HEK293 (cell line): Measurements from ENCODE around the gene HOXA3.

ENCODE experiments used
- CTCF ChIA-PET: fragments of 350-600 bp; formaldehyde crosslinking; extraction: SDS; loops from one replicate; lab custom pipeline; 2021; ENCODE audit warnings: antibody characterized with exemption; lab: Yijun Ruan, JAX
- POLR2A ChIA-PET: fragments of 300-600 bp; formaldehyde crosslinking; extraction: SDS; loops from one replicate; lab custom pipeline; 2020; ENCODE audit warnings: antibody characterized with exemption, inconsistent platforms; lab: Yijun Ruan, JAX
- H3K27ac ChIP-seq: fragments of 200-500 bp; sonication (Bioruptor generic); 2 replicates; pipeline ENCODE4 v1.5.1; 2014; ENCODE audit warnings: low read depth, low read length, control low read depth, inconsistent platforms; ENCODE audit errors: extremely low read depth
- H3K36me3 ChIP-seq, 2 experiments: fragments of 200-500 bp in 1 of 2; sonication (Bioruptor generic) in 1 of 2; 1 replicate in 1 of 2; 2 replicates in 1 of 2; pipeline ENCODE4 v1.5.1; 2014 to 2017; ENCODE audit warnings: inconsistent platforms in 2 of 2, low read length in 2 of 2; ENCODE audit not compliant: control insufficient read depth in 2 of 2, insufficient read depth in 1 of 2
- H3K4me1 ChIP-seq: fragments of 200-500 bp; sonication (Bioruptor generic); 2 replicates; pipeline ENCODE4 v1.5.1; 2014; ENCODE audit warnings: mild to moderate bottlenecking, low read length, inconsistent platforms; ENCODE audit not compliant: control insufficient read depth, insufficient read depth
- H3K4me3 ChIP-seq: 2 replicates; pipeline ENCODE4 v1.5.1; 2011; ENCODE audit warnings: low read depth, mild to moderate bottlenecking, control low read depth, low read length, moderate library complexity
- H3K9me3 ChIP-seq: fragments of 200-500 bp; sonication (Bioruptor generic); 2 replicates; pipeline ENCODE4 v1.5.1; 2014; ENCODE audit warnings: low read depth, low read length, inconsistent platforms; ENCODE audit not compliant: control insufficient read depth, insufficient read depth
- HOXD13 ChIP-seq: sonication (generic); formaldehyde crosslinking; IDR thresholded peaks from 2 replicates; pipeline ENCODE4 v1.8.0; 2022; ENCODE audit warnings: missing genetic modification reagents, borderline replicate concordance
- IKZF3 ChIP-seq: fragments of 450-650 bp; IDR thresholded peaks from 2 replicates; pipeline ENCODE4 v1.5.0; 2018; ENCODE audit warnings: missing biosample characterization, mild to moderate bottlenecking, missing genetic modification characterization, moderate library complexity
- KLF7 ChIP-seq: fragments of 450-650 bp; formaldehyde crosslinking; IDR thresholded peaks from 2 replicates; pipeline ENCODE4 v1.5.1; 2016; ENCODE audit warnings: missing biosample characterization, missing genetic modification characterization, borderline replicate concordance
- PRDM1 ChIP-seq: fragments of 450-650 bp; formaldehyde crosslinking; IDR thresholded peaks from 2 replicates; pipeline ENCODE4; 2016; ENCODE audit warnings: missing biosample characterization, missing genetic modification characterization
- ZBTB17 ChIP-seq: fragments of 450-650 bp; formaldehyde crosslinking; IDR thresholded peaks from 2 replicates; pipeline ENCODE4 v1.5.1; 2016; ENCODE audit warnings: missing biosample characterization, missing genetic modification characterization
- ZBTB20 ChIP-seq: fragments of 450-650 bp; formaldehyde crosslinking; IDR thresholded peaks from 2 replicates; pipeline ENCODE4 v1.5.1; 2016; ENCODE audit warnings: missing biosample characterization, missing genetic modification characterization
- ZBTB48 ChIP-seq: fragments of 450-650 bp; formaldehyde crosslinking; IDR thresholded peaks from 2 replicates; pipeline ENCODE4 v1.5.1; 2016; ENCODE audit warnings: missing biosample characterization, missing genetic modification characterization
- ZEB2 ChIP-seq: fragments of 450-650 bp; formaldehyde crosslinking; IDR thresholded peaks from 2 replicates; pipeline ENCODE4 v1.5.1; 2016; ENCODE audit warnings: missing biosample characterization, missing genetic modification characterization
- ZFP3 ChIP-seq: fragments of 450-650 bp; formaldehyde crosslinking; IDR thresholded peaks from 2 replicates; pipeline ENCODE4 v1.5.1; 2016; ENCODE audit warnings: low read depth, missing biosample characterization, missing genetic modification characterization
- ZNF174 ChIP-seq: fragments of 450-650 bp; formaldehyde crosslinking; IDR thresholded peaks from 2 replicates; pipeline ENCODE4 v1.5.0; 2017; ENCODE audit warnings: missing biosample characterization, mild to moderate bottlenecking, missing genetic modification characterization
- ZNF223 ChIP-seq: fragments of 450-650 bp; formaldehyde crosslinking; IDR thresholded peaks from 2 replicates; pipeline ENCODE4 v1.5.1; 2016; ENCODE audit warnings: missing biosample characterization, missing genetic modification characterization
- ZNF24 ChIP-seq: fragments of 450-650 bp; formaldehyde crosslinking; IDR thresholded peaks from 2 replicates; pipeline ENCODE4 v1.5.1; 2016; ENCODE audit warnings: missing biosample characterization, missing genetic modification characterization
- ZNF248 ChIP-seq: fragments of 450-650 bp; formaldehyde crosslinking; IDR thresholded peaks from 2 replicates; pipeline ENCODE4 v1.5.1; 2017; ENCODE audit warnings: missing biosample characterization, missing genetic modification characterization
- ZNF311 ChIP-seq: fragments of 450-650 bp; formaldehyde crosslinking; IDR thresholded peaks from 2 replicates; pipeline ENCODE4 v1.5.1; 2017; ENCODE audit warnings: missing biosample characterization, missing genetic modification characterization, borderline replicate concordance
- ZNF426 ChIP-seq: fragments of 450-650 bp; formaldehyde crosslinking; IDR thresholded peaks from 2 replicates; pipeline ENCODE4 v1.5.1; 2017; ENCODE audit warnings: missing biosample characterization, missing genetic modification characterization, mild to moderate bottlenecking, inconsistent platforms, moderate library complexity
- ZNF521 ChIP-seq: fragments of 450-650 bp; formaldehyde crosslinking; IDR thresholded peaks from 2 replicates; pipeline ENCODE4 v1.5.1; 2017; ENCODE audit warnings: missing biosample characterization, mild to moderate bottlenecking, missing genetic modification characterization
- ZNF600 ChIP-seq: fragments of 450-650 bp; formaldehyde crosslinking; IDR thresholded peaks from 2 replicates; pipeline ENCODE4 v1.5.1; 2016; ENCODE audit warnings: missing biosample characterization, missing genetic modification characterization
- ZNF610 ChIP-seq: fragments of 450-650 bp; formaldehyde crosslinking; IDR thresholded peaks from 2 replicates; pipeline ENCODE4 v1.5.1; 2016; ENCODE audit warnings: missing biosample characterization, missing genetic modification characterization, borderline replicate concordance
- ZNF707 ChIP-seq: fragments of 450-650 bp; formaldehyde crosslinking; IDR thresholded peaks from 2 replicates; pipeline ENCODE4 v1.5.1; 2016; ENCODE audit warnings: missing biosample characterization, missing genetic modification characterization
- ZNF791 ChIP-seq: fragments of 450-650 bp; formaldehyde crosslinking; IDR thresholded peaks from 2 replicates; pipeline ENCODE4 v1.5.1; 2016; ENCODE audit warnings: missing biosample characterization, missing genetic modification characterization
- TF ChIP-seq, protein P1 (sequence below): fragments of 450-650 bp; formaldehyde crosslinking; conservative IDR thresholded peaks from 2 replicates; pipeline ENCODE4 v1.5.1; 2016; ENCODE audit warnings: low read depth, missing biosample characterization, missing genetic modification characterization
- TF ChIP-seq, protein P2 (sequence below): fragments of 450-650 bp; formaldehyde crosslinking; IDR thresholded peaks from 2 replicates; pipeline ENCODE4 v1.5.1; 2016; ENCODE audit warnings: missing biosample characterization, missing genetic modification characterization, borderline replicate concordance
- TF ChIP-seq, protein P3 (sequence below): fragments of 450-650 bp; formaldehyde crosslinking; IDR thresholded peaks from 2 replicates; pipeline ENCODE4 v1.5.1; 2016; ENCODE audit warnings: missing biosample characterization, missing genetic modification characterization
- TF ChIP-seq, protein P4 (sequence below): fragments of 450-650 bp; formaldehyde crosslinking; IDR thresholded peaks from 2 replicates; pipeline ENCODE4 v1.5.1; 2017; ENCODE audit warnings: missing biosample characterization, missing genetic modification characterization

The HOXA3 gene

DNA sequence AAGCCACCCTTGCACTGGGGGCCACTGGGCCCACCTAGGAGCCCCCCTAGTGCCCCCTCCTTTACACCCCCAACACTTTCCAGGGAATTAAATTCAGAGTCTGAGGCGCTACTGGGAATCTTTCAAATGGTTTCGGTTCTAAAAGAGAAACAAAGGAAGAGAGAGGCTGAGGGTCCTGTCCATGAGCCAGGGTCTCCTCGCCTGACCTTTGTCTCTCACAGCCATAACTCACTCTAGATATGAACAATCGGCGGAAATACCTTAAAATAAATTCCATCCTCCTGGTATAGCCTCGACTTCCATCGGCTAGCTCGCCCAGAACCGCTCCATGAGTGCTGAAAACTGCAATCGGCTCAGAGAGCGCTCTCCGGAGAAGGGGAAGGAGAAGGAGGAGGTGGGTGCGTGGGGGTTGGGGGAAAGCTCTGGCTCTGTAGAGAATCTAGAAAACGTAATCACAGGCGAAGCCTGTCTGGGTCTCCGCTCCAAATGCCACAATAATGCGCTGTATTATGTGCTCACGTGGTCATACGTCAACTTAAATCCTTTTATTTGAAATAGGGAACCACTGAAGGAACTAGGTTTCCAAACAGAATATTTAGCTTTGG lies 34.4 kb downstream of the HOXA3 start:
- no peaks in the 10 kb centered on the region for H3K9me3 ChIP-seq
- peaks cover 0 to 22% of the 10 kb centered on the region in 2 experiments; a peak in 1 of 3 replicates for H3K36me3 ChIP-seq
- ChIA-PET CTCF (interaction anchor here (1.3 kb wide), 1 partner anchor 13 kb away, joined by 3 read pairs; the partner anchor contains the start of gene HOXA4), POLR2A (interaction anchor here (1.1 to 2.9 kb wide), 2 partner anchors 10 to 21 kb away, joined by 3 to 9 read pairs; partner anchors contain the start of gene HOXA1)
- H3K27ac ChIP-seq: peak overlapping the region; percentile 99; the same call in 1 of the 2 replicates
- TF ChIP-seq ZFP3 (tag by site-specific recombination) (no peak), ZBTB20 (peak; percentile 47)
- H3K4me3 ChIP-seq: no peak overlapping the region
- peaks cover 39% of the 10 kb centered on the region for H3K4me1 ChIP-seq

DNA sequence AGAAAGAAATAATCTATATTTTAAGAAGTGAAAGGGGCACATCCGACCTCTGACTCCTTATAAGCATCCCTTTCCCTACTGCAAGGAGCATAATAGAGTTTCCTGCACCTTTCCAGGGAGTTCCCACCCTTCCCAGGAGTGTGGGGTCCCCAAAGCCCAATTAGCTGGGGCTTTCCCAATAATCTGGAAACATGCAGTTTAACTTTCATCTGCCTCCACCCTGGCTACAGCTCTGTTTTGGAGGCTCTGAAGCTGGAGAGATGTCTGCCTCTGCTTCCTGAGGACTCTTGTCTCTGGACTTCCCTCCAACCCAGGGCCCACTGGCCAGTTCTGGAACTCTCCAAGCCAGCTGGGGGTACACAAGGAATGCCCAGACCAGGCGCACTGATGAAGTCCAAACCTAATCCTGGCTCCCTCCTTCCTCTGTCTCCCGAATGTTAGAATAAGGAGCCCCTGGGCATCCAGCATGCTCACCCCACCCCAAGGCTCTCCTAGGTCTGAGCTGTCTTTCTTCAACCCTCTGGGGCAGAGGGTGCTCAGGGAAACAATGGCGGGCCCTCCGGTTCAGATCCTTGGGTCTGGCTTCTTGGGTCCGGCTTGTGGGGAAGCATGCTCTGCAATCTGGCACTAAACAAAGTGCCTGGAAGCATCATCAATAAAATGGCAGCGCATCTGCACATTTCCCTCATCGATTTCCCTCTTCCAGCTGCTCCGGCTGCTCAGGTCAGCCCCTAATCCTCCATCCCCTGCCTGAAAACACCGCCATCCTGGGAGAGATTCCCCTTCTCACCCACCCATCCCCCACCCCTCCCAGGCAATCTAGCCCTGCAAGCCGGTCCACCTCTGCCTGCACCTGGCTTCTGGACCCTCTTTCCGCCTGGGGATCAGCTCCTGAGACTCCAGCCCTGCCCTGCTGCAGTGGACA lies 35.2 kb downstream of the HOXA3 start:
- Histone ChIP-seq H3K36me3 (peaks cover 0 to 22% of the 10 kb centered on the region in 2 experiments; a peak in 1 of 3 replicates), H3K9me3 (no peaks in the 10 kb centered on the region), H3K4me1 (peaks cover 39% of the 10 kb centered on the region), H3K27ac (peak overlapping the region; percentile 99), H3K4me3 (no peak overlapping the region)
- ChIA-PET CTCF (interaction anchor here (1.1 to 1.3 kb wide), 3 partner anchors 11 to 27 kb away, joined by 3 to 6 read pairs (median 4); partner anchors contain the start of genes HOXA4 and HOXA5), POLR2A (interaction anchor here (0.7 to 2.9 kb wide), 3 partner anchors 11 to 69 kb away, joined by 3 to 9 read pairs (median 3); partner anchors contain the start of gene HOXA1)
- TF ChIP-seq ZBTB17 (tag by site-specific recombination) (peak; percentile 23; the same call in 1 of the 2 replicates), ZNF791 (no peak), ZNF174 (tag by site-specific recombination) (no peak), ZNF610 (tag by site-specific recombination) (no peak), ZBTB48 (tag by site-specific recombination) (no peak), ZNF311 (tag by site-specific recombination) (no peak), PRDM1 (no peak), ZNF600 (tag by site-specific recombination) (peak; percentile 88), ZNF24 (tag by site-specific recombination) (no peak), ZNF521 (tag by site-specific recombination) (no peak), ZNF426 (tag by site-specific recombination) (no peak), ZNF248 (tag by site-specific recombination) (no peak), ZEB2 (tag by site-specific recombination) (no peak), IKZF3 (tag by site-specific recombination) (peak; percentile 40; the same call in 1 of the 2 replicates), KLF7 (tag by site-specific recombination) (no peak), ZNF223 (tag by site-specific recombination) (0 out of 2 replicates have a peak, but pooled peaks have one; percentile 31), HOXD13 (CRISPR knock-in tag) (no peak), ZNF707 (tag by site-specific recombination) (no peak)
- TF ChIP-seq, protein P1, sequence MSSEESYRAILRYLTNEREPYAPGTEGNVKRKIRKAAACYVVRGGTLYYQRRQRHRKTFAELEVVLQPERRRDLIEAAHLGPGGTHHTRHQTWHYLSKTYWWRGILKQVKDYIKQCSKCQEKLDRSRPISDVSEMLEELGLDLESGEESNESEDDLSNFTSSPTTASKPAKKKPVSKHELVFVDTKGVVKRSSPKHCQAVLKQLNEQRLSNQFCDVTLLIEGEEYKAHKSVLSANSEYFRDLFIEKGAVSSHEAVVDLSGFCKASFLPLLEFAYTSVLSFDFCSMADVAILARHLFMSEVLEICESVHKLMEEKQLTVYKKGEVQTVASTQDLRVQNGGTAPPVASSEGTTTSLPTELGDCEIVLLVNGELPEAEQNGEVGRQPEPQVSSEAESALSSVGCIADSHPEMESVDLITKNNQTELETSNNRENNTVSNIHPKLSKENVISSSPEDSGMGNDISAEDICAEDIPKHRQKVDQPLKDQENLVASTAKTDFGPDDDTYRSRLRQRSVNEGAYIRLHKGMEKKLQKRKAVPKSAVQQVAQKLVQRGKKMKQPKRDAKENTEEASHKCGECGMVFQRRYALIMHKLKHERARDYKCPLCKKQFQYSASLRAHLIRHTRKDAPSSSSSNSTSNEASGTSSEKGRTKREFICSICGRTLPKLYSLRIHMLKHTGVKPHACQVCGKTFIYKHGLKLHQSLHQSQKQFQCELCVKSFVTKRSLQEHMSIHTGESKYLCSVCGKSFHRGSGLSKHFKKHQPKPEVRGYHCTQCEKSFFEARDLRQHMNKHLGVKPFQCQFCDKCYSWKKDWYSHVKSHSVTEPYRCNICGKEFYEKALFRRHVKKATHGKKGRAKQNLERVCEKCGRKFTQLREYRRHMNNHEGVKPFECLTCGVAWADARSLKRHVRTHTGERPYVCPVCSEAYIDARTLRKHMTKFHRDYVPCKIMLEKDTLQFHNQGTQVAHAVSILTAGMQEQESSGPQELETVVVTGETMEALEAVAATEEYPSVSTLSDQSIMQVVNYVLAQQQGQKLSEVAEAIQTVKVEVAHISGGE: no peak
- TF ChIP-seq, protein P2, sequence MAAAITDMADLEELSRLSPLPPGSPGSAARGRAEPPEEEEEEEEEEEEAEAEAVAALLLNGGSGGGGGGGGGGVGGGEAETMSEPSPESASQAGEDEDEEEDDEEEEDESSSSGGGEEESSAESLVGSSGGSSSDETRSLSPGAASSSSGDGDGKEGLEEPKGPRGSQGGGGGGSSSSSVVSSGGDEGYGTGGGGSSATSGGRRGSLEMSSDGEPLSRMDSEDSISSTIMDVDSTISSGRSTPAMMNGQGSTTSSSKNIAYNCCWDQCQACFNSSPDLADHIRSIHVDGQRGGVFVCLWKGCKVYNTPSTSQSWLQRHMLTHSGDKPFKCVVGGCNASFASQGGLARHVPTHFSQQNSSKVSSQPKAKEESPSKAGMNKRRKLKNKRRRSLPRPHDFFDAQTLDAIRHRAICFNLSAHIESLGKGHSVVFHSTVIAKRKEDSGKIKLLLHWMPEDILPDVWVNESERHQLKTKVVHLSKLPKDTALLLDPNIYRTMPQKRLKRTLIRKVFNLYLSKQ (tag by site-specific recombination): no peak
- TF ChIP-seq, protein P3, sequence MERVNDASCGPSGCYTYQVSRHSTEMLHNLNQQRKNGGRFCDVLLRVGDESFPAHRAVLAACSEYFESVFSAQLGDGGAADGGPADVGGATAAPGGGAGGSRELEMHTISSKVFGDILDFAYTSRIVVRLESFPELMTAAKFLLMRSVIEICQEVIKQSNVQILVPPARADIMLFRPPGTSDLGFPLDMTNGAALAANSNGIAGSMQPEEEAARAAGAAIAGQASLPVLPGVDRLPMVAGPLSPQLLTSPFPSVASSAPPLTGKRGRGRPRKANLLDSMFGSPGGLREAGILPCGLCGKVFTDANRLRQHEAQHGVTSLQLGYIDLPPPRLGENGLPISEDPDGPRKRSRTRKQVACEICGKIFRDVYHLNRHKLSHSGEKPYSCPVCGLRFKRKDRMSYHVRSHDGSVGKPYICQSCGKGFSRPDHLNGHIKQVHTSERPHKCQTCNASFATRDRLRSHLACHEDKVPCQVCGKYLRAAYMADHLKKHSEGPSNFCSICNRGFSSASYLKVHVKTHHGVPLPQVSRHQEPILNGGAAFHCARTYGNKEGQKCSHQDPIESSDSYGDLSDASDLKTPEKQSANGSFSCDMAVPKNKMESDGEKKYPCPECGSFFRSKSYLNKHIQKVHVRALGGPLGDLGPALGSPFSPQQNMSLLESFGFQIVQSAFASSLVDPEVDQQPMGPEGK: 0 out of 2 replicates have a peak, but pooled peaks have one; percentile 3
- TF ChIP-seq, protein P4, sequence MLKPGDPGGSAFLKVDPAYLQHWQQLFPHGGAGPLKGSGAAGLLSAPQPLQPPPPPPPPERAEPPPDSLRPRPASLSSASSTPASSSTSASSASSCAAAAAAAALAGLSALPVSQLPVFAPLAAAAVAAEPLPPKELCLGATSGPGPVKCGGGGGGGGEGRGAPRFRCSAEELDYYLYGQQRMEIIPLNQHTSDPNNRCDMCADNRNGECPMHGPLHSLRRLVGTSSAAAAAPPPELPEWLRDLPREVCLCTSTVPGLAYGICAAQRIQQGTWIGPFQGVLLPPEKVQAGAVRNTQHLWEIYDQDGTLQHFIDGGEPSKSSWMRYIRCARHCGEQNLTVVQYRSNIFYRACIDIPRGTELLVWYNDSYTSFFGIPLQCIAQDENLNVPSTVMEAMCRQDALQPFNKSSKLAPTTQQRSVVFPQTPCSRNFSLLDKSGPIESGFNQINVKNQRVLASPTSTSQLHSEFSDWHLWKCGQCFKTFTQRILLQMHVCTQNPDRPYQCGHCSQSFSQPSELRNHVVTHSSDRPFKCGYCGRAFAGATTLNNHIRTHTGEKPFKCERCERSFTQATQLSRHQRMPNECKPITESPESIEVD: no peak
